ENCODE measurements around the gene EAF2.

- TF ChIP-seq CTCF (IDR thresholded peaks at IDR 0.05) (no peak), POLR2A (IDR thresholded peaks at IDR 0.05) (no peak)
These were observed 424 bp downstream of the EAF2 start for GRCh38 chr3:121835465-121835801.
